GM18870 (cell line): ENCODE data around the gene TYROBP.
"Not testable (repeated sequence)": the region's sequence is repeated elsewhere in the genome, so short reads cannot be mapped to it uniquely, and the experiment has no call there.

Experiments used
- ATAC-seq: cut with Tn5 transposase; IDR thresholded peaks from one replicate; pipeline ENCODE4 v1.9.1; 2021; ENCODE audit warnings: moderate library complexity; ENCODE audit not compliant: unreplicated experiment

Gene TYROBP

GRCh38 chr19:35932291-35932936 is 24.3 kb upstream of the TYROBP start:
- ATAC-seq, result no peak

GRCh38 chr19:35931874-35932202 is 23.7 kb upstream of the TYROBP start:
- ATAC-seq, result no peak

GRCh38 chr19:35931161-35931873 is 23.2 kb upstream of the TYROBP start:
- ATAC-seq, result peak; percentile 91

- no peak for ATAC-seq
These were observed 21.8 kb upstream of the TYROBP start for GRCh38 chr19:35929876-35930275.

- no peak for ATAC-seq
These were observed 20.4 kb upstream of the TYROBP start for GRCh38 chr19:35928507-35928906.

- no peak for ATAC-seq
These were observed 17.4 kb upstream of the TYROBP start for GRCh38 chr19:35925501-35925900.

- no peak for ATAC-seq
These were observed 12.9 kb upstream of the TYROBP start for GRCh38 chr19:35921012-35921411.

- no peak for ATAC-seq
These were observed 11.2 kb upstream of the TYROBP start for GRCh38 chr19:35919306-35919705.

- ATAC-seq, result no peak
These were observed 7.3 kb upstream of the TYROBP start for GRCh38 chr19:35915443-35915842.

GRCh38 chr19:35913589-35913988 is 5.5 kb upstream of the TYROBP start:
- ATAC-seq, result no peak

- no peak for ATAC-seq
These were observed 3.7 kb upstream of the TYROBP start for GRCh38 chr19:35911790-35912189.

- no peak for ATAC-seq
These were observed 3.1 kb upstream of the TYROBP start for GRCh38 chr19:35911173-35911572.

- not testable (repeated sequence) for ATAC-seq
These were observed 2.3 kb upstream of the TYROBP start for GRCh38 chr19:35910355-35910754.

GRCh38 chr19:35909684-35910035 is 1.6 kb upstream of the TYROBP start:
- ATAC-seq, result no peak

- ATAC-seq, result no peak
These were observed 1.0 kb upstream of the TYROBP start for GRCh38 chr19:35908973-35909683.

- ATAC-seq, result no peak
These were observed 734 bp downstream of the TYROBP start for GRCh38 chr19:35907377-35907745.

GRCh38 chr19:35905178-35905727 is 2.8 kb downstream of the TYROBP start:
- ATAC-seq, result no peak

- ATAC-seq, result no peak
These were observed 3.6 kb downstream of the TYROBP start for GRCh38 chr19:35904311-35905068.

GRCh38 chr19:35903550-35904179 is 4.4 kb downstream of the TYROBP start:
- ATAC-seq, result no peak

- ATAC-seq, result no peak
These were observed 5.1 kb downstream of the TYROBP start for GRCh38 chr19:35902870-35903475.
